Activated CD4-positive, alpha-beta T cell treated with anti-CD3 and anti-CD28 coated beads, Interleukin-2, Interleukin-6, amounts not matched to agents 100 ng/mL and 50 ng/mL, durations not matched to agents 16 hours and 8 hours (primary cell): Measurements from ENCODE around the gene FBXL7.

Experiments
- DNase-seq: peaks from one replicate; pipeline ENCODE4 v3.0.0-alpha.2; 2020

FBXL7 gene

DNA sequence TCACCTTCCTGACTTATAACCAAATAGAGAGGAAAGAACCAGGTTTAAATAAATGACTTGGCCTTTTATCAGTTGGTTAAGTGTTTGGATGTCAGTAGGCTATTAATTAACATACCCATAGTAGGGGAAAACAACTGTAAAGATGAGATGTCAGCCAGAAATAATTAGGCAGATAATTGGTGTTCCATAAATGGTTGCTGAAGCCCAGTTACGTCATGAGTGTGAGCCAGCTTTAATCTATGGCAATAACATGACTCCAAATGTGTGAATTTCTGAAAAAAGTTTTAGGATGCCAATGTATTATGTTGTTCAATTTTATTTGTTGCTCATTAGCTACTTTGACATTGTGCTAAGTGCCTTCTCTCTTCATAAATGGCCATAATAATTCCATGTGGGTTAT lies 180.5 kb downstream of the FBXL7 start:
- no peak for DNase-seq

GRCh38 chr5:15682122-15682521 lies 182.1 kb downstream of the FBXL7 start:
- no peak for DNase-seq

DNA sequence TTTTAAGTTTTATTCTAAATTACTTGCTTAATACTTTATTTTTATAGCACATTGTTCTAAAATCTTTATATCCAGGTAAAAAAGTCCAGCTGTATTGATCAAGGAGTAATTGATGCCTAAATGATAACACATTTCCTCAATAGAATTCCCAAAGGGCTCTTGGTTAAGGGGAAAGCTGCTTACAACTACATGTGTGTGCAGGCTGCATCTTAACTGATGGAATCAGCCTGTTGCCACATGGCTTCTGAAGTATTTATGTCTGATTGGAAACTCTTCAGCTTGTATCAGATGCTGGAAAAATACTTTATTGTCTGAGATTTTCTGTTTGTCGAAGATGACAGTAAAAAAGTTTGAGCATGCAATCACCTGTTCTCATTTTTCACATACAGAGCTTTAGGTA lies 182.6 kb downstream of the FBXL7 start:
- DNase-seq: no peak

- no peak for DNase-seq
Measured at GRCh38 chr5:15683332-15683731, 183.4 kb downstream of the FBXL7 start.

GRCh38 chr5:15687401-15687800 lies 187.4 kb downstream of the FBXL7 start:
- no peak for DNase-seq

GRCh38 chr5:15689836-15690235 lies 189.9 kb downstream of the FBXL7 start:
- DNase-seq: no peak

GRCh38 chr5:15690611-15691010 lies 190.6 kb downstream of the FBXL7 start:
- DNase-seq: no peak

GRCh38 chr5:15691521-15691920 lies 191.5 kb downstream of the FBXL7 start:
- no peak for DNase-seq

GRCh38 chr5:15692706-15693381 lies 192.9 kb downstream of the FBXL7 start:
- DNase-seq: no peak

DNA sequence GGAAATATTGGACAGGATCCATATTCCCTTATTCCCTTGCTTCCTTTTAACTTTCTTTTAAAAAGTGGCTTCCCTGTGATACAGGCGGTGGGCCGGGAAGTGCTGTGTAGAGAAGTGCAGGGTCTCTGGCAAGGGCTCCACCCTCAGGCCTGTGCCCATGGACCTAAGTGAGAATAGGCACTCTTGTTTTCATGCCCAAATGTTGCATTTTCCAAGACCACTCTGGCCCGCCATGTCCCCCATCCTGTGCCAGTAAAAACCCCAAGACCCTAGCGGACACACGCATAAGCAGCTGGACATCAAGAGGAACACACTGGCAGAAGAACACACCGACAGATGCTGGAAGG lies 193.4 kb downstream of the FBXL7 start:
- DNase-seq: no peak

DNA sequence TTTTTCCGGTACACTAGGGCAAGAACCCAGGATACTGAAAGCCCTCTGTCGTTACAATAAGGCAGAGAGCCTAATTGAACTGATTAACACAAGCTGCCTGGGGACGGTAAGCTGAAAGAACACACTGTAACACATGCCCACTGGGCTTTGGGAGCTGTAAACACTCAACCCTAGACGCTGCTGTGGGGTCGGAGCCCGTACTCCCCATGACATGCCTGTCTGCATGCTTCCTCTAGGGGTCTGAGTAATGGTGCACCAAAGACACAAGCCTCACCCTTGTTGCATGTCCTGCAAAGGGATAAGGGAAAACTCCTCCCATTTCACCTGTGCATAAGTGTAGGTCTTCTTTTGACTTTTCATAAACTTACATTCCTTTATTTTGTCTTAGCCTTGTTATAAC lies 194.0 kb downstream of the FBXL7 start:
- DNase-seq: no peak

GRCh38 chr5:15694696-15695214 lies 194.8 kb downstream of the FBXL7 start:
- no peak for DNase-seq

- DNase-seq: no peak
Measured at GRCh38 chr5:15695215-15695731, 195.3 kb downstream of the FBXL7 start.

- no peak for DNase-seq
Measured at GRCh38 chr5:15700373-15700772, 200.4 kb downstream of the FBXL7 start.

- no peak for DNase-seq
Measured at GRCh38 chr5:15702102-15702501, 202.1 kb downstream of the FBXL7 start.

DNA sequence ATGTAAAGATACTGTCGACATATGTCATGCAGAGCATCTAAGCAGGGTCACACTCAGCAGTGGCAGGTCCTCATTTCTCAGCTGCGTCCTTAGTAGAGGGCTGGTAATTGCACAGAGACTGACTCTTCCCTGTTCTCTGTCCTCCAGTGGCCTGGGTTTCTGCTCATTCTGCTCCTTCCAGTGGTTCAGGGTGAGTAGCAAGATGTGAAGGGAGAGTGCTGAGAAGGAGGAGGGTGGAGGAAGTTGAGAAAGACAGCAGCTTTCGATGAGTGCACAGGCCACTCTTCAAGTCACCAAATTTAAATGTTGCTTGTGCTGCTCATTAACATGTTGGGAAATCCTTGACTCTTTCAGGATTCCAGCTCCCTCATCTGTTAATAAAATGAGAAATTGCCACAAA lies 203.9 kb downstream of the FBXL7 start:
- no peak for DNase-seq

- DNase-seq: no peak
Measured at GRCh38 chr5:15704397-15704947, 204.5 kb downstream of the FBXL7 start.

DNA sequence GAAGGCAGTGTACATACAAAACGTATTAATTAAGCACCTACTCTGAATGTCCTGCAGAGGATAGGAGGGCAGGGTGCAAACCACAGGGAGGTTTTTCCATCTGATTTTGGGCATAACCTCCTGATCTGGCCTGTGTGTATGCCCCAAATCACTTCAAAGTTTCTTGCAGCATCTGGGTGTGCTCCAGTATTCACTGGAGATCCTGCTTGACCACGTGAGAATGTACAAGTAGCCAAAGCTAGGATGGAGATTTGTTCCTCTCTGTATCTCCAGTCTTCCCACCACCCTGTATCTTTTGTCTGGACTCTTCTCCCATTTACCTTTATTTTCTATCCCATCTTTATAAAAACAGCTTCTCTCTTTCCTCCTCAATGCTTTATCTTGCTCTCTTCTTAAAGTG lies 207.7 kb downstream of the FBXL7 start:
- DNase-seq: no peak

DNA sequence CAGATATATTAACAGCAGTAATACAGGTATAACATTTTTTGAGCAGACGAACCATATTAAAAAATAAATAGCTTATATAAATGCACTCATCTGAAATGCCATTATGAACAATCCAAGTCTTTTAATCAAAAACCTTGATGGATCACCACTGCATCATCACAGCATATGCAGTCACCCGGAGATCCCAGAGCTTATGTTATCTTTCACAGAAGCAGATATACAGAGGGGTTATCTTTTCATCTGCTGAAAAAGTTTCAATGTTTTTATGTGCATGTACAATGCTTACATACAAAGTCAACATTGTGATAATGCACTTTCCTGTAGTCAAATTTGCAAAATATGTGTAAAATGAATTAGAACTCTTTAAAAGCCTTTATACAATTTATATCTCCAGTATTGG lies 211.9 kb downstream of the FBXL7 start:
- no peak for DNase-seq

GRCh38 chr5:15715535-15715934 lies 215.6 kb downstream of the FBXL7 start:
- no peak for DNase-seq

GRCh38 chr5:15715967-15716366 lies 216.0 kb downstream of the FBXL7 start:
- DNase-seq: no peak

DNA sequence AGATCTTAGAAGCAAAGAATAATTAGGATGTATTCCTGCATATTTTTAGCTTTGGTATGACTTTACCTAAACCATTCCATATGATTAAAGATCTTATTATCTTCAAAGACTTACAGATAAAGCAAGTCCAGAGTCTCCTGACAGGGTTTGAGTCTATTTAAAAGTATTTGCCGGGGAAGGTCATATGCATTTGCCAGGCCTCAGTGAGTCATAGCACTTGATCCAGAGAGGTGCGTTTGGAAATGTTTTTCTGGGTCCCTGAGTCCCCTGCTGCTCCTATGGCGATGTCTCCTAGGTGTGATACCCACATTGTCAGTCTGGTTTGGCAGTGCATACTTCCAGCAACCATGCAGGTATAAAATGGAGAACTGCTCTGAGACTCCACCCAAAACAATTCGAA lies 217.0 kb downstream of the FBXL7 start:
- no peak for DNase-seq

GRCh38 chr5:15718421-15719179 lies 218.6 kb downstream of the FBXL7 start:
- DNase-seq: no peak

GRCh38 chr5:15719784-15720183 lies 219.8 kb downstream of the FBXL7 start:
- no peak for DNase-seq
